ENCODE data around the gene NOTUM. TPM values are rescaled to one million over a fixed set of nuclear protein-coding genes. Genes with fewer than 3 reads are reported as not detected.
A peak's percentile ranks its signal among the peaks of the same experiment; 100 is the strongest.

Gene NOTUM
- total and polyA plus RNA-seq, 9 of the 15 experiments (the other 6 are each of a cell fraction or from before 2014, with no cell fraction given) = 0.03 to 14.0 (median 4.1) TPM

DNA sequence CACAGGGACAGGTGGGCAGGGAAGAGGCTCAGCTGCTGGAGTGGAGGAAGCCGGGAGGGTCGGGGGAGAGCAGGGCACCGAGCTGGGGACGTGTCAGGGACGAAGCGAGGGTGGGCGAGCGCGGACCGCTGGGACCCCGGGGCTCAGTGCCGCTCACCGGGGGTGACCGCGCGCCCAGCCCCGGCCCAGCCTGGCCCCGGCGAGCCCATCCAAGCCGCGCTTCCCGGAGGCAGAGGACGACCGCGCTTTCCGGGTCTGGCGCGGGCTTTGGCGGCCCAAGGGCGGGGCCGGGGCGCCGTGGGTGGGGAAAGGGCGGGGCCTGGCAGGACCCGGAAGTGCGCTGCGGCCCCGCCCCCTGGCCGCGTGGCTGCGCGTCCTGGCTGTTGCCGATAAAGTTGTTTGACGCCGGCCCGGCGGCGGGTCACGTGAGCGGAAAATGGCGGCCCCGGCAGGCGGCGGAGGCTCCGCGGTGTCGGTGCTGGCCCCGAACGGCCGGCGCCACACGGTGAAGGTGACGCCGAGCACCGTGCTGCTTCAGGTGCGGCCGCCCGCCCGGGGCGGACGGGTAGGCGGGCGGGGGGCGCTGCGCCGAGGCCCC, 16.3 kb upstream of the NOTUM start, which contains the start of gene ASPSCR1 (continued):
- TF ChIP-seq XRCC5 (IDR thresholded peaks at IDR 0.05; ENCODE audit: low read depth, low read length) (no peak), RBM34 (IDR thresholded peaks at IDR 0.05; ENCODE audit: borderline replicate concordance, insufficient read depth, low read length) (no peak), NR4A1 (CRISPR knock-in tag; IDR thresholded peaks at IDR 0.05) (no peak), NR4A1 (tag; IDR thresholded peaks at IDR 0.05) (peak; percentile 43; the same call in 1 of the 2 replicates), TGIF2 (CRISPR knock-in tag; IDR thresholded peaks at IDR 0.05) (peak; percentile 17; the same call in 1 of the 2 replicates), POLR2AphosphoS5 (IDR thresholded peaks at IDR 0.05; ENCODE audit: control insufficient read depth, insufficient read depth, low read depth, low read length) (peak; percentile 89), GABPA (tag; conservative IDR thresholded peaks at IDR 0.05; ENCODE audit: low read depth) (peak; percentile 90), NEUROD1 (IDR thresholded peaks at IDR 0.05; ENCODE audit: borderline replicate concordance, low read depth, low read length, partially characterized antibody) (peak; percentile 72)
- TF ChIP-seq, protein P1, sequence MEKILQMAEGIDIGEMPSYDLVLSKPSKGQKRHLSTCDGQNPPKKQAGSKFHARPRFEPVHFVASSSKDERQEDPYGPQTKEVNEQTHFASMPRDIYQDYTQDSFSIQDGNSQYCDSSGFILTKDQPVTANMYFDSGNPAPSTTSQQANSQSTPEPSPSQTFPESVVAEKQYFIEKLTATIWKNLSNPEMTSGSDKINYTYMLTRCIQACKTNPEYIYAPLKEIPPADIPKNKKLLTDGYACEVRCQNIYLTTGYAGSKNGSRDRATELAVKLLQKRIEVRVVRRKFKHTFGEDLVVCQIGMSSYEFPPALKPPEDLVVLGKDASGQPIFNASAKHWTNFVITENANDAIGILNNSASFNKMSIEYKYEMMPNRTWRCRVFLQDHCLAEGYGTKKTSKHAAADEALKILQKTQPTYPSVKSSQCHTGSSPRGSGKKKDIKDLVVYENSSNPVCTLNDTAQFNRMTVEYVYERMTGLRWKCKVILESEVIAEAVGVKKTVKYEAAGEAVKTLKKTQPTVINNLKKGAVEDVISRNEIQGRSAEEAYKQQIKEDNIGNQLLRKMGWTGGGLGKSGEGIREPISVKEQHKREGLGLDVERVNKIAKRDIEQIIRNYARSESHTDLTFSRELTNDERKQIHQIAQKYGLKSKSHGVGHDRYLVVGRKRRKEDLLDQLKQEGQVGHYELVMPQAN (IDR thresholded peaks at IDR 0.05; ENCODE audit: borderline replicate concordance) = no peak
- TF ChIP-seq, protein P2, sequence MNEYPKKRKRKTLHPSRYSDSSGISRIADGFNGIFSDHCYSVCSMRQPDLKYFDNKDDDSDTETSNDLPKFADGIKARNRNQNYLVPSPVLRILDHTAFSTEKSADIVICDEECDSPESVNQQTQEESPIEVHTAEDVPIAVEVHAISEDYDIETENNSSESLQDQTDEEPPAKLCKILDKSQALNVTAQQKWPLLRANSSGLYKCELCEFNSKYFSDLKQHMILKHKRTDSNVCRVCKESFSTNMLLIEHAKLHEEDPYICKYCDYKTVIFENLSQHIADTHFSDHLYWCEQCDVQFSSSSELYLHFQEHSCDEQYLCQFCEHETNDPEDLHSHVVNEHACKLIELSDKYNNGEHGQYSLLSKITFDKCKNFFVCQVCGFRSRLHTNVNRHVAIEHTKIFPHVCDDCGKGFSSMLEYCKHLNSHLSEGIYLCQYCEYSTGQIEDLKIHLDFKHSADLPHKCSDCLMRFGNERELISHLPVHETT (CRISPR knock-in tag; conservative IDR thresholded peaks at IDR 0.05 in 1 of 2, IDR thresholded peaks at IDR 0.05 in 1 of 2) = peak in 1 of 2 experiments; percentile 99; a peak in 2 of 4 replicates
